IMR-90 (cell line): ENCODE measurements around the gene SULT1E1. TPM values are rescaled to one million over a fixed set of nuclear protein-coding genes. Genes with fewer than 3 reads are reported as not detected.

ENCODE experiments used
- ATAC-seq: fragments of 200-7000 bp; cut with Tn5 transposase; 2 replicates; pipeline ENCODE4 v1.9.1; 2020; ENCODE audit warnings: low read depth, mild to moderate bottlenecking, moderate library complexity
- BruUV-seq: library from RNA; stranded (reverse); fragments of 400-500 nt; replicated peaks from 2 replicates; lab custom pipeline; 2021; lab: Mats Ljungman, UMichigan
- CTCF ChIA-PET: fragments of 300-600 bp; formaldehyde crosslinking; extraction: SDS; loops from one replicate; lab custom pipeline; 2021; ENCODE audit warnings: antibody characterized with exemption; lab: Yijun Ruan, JAX
- POLR2A ChIA-PET: fragments of 300-600 bp; sonication (Branson Sonifier 250); formaldehyde crosslinking; loops from one replicate; lab custom pipeline; 2022; ENCODE audit warnings: antibody characterized with exemption; ENCODE audit not compliant: unreplicated experiment; lab: Charles Lee
- DNase-seq: peaks from one replicate; pipeline ENCODE4 v3.0.0; 2013
- H2AFZ ChIP-seq: replicated peaks from 2 replicates; pipeline ENCODE3; 2013; ENCODE audit warnings: low read length, mild to moderate bottlenecking; ENCODE audit not compliant: poor library complexity
- H2AK5ac ChIP-seq: 2 replicates; pipeline ENCODE4 v1.6.1; 2013; ENCODE audit warnings: low read depth, low read length, inconsistent platforms
- H2AK9ac ChIP-seq: replicated peaks from 2 replicates; pipeline ENCODE3; 2013; ENCODE audit warnings: mild to moderate bottlenecking, low read depth, low read length, moderate library complexity; ENCODE audit not compliant: poor library complexity
- H2BK120ac ChIP-seq: 2 replicates; pipeline ENCODE4 v1.6.1; 2013; ENCODE audit warnings: low read depth, low read length, inconsistent platforms
- H2BK15ac ChIP-seq: 3 replicates; pipeline ENCODE4 v1.6.1; 2013; ENCODE audit warnings: low read depth, low read length, inconsistent platforms
- H2BK20ac ChIP-seq: 2 replicates; pipeline ENCODE4 v1.6.1; 2013; ENCODE audit warnings: low read depth, mild to moderate bottlenecking, inconsistent platforms, low read length, moderate library complexity
- H2BK5ac ChIP-seq: 2 replicates; pipeline ENCODE4 v1.6.1; 2013; ENCODE audit warnings: mild to moderate bottlenecking, low read depth, low read length, inconsistent platforms; ENCODE audit not compliant: poor library complexity, severe bottlenecking
- H3K14ac ChIP-seq: replicated peaks from 2 replicates; pipeline ENCODE4 v1.6.1; 2013; ENCODE audit warnings: low read depth, low read length, inconsistent platforms
- H3K18ac ChIP-seq: 2 replicates; pipeline ENCODE4 v1.6.1; 2013; ENCODE audit warnings: low read depth, low read length, control low read depth
- H3K23ac ChIP-seq: 2 replicates; pipeline ENCODE4 v1.6.1; 2013; ENCODE audit warnings: low read depth, low read length, inconsistent platforms
- H3K27ac ChIP-seq: 2 replicates; pipeline ENCODE4 v1.5.1; 2013; ENCODE audit warnings: mild to moderate bottlenecking, control low read depth, low read length; ENCODE audit not compliant: insufficient read depth
- H3K27me3 ChIP-seq: 2 replicates; pipeline ENCODE4 v1.6.1; 2013; ENCODE audit warnings: low read length; ENCODE audit not compliant: control insufficient read depth, insufficient read depth
- H3K36me3 ChIP-seq: 2 replicates; pipeline ENCODE4 v1.6.1; 2013; ENCODE audit warnings: low read length, mixed read lengths; ENCODE audit not compliant: control insufficient read depth, insufficient read depth
- H3K4ac ChIP-seq: 2 replicates; pipeline ENCODE4 v1.6.1; 2013; ENCODE audit warnings: low read depth, low read length, inconsistent platforms
- H3K4me1 ChIP-seq: 2 replicates; pipeline ENCODE4 v1.6.1; 2013; ENCODE audit warnings: low read length, mixed read lengths; ENCODE audit not compliant: control insufficient read depth, insufficient read depth
- H3K4me2 ChIP-seq: 2 replicates; pipeline ENCODE4 v1.6.1; 2013; ENCODE audit warnings: low read depth, mild to moderate bottlenecking, control low read depth, low read length, moderate library complexity
- H3K4me3 ChIP-seq: 2 replicates; pipeline ENCODE4 v1.5.1; 2013; ENCODE audit warnings: low read depth, mild to moderate bottlenecking, control low read depth, low read length, moderate library complexity; ENCODE audit not compliant: insufficient read depth
- H3K56ac ChIP-seq: 2 replicates; pipeline ENCODE4 v1.6.1; 2013; ENCODE audit warnings: low read length, inconsistent platforms; ENCODE audit not compliant: insufficient read depth; ENCODE audit errors: extremely low read depth
- H3K79me1 ChIP-seq, 2 experiments: 2 replicates each; pipeline ENCODE4 v1.6.1; 2013; ENCODE audit warnings: low read length in 2 of 2, inconsistent platforms in 1 of 2, low read depth in 1 of 2
- H3K9ac ChIP-seq: 2 replicates; pipeline ENCODE4 v1.6.1; 2013; ENCODE audit warnings: low read depth, low read length, control low read depth
- H3K9me1 ChIP-seq: 2 replicates; pipeline ENCODE4 v1.6.1; 2013; ENCODE audit warnings: low read length, inconsistent platforms; ENCODE audit not compliant: insufficient read depth
- H3K9me3 ChIP-seq: 2 replicates; pipeline ENCODE4 v1.6.1; 2013; ENCODE audit warnings: low read length; ENCODE audit not compliant: control insufficient read depth, insufficient read depth
- H4K20me1 ChIP-seq: 2 replicates; pipeline ENCODE4 v1.6.1; 2013; ENCODE audit warnings: low read length, inconsistent platforms; ENCODE audit not compliant: insufficient read depth
- H4K5ac ChIP-seq: 2 replicates; pipeline ENCODE4 v1.6.1; 2013; ENCODE audit warnings: mild to moderate bottlenecking, low read depth, low read length, control low read depth
- H4K8ac ChIP-seq, 2 experiments: 2 replicates each; pipeline ENCODE4 v1.6.1; 2013; ENCODE audit warnings: low read depth in 2 of 2, low read length in 2 of 2, control low read depth in 1 of 2, inconsistent platforms in 1 of 2
- H4K91ac ChIP-seq: 2 replicates; pipeline ENCODE4 v1.6.1; 2013; ENCODE audit warnings: low read depth, low read length, inconsistent platforms; ENCODE audit not compliant: insufficient read depth
- BHLHE40 ChIP-seq: fragments of 150-350 bp; IDR thresholded peaks from 2 replicates; pipeline ENCODE4 v1.6.1; 2016; ENCODE audit warnings: mild to moderate bottlenecking, low read depth, low read length
- CEBPB ChIP-seq: IDR thresholded peaks from 2 replicates; pipeline ENCODE4 v1.6.1; 2012; ENCODE audit warnings: low read depth, low read length, improper control_type of control experiment
- CHD1 ChIP-seq: IDR thresholded peaks from 2 replicates; pipeline ENCODE4 v1.6.1; 2012; ENCODE audit warnings: low read depth, low read length, improper control_type of control experiment
- CTCF ChIP-seq: conservative IDR thresholded peaks from 2 replicates; pipeline ENCODE4 v1.5.1; 2012; ENCODE audit warnings: mild to moderate bottlenecking, low read depth, low read length, improper control_type of control experiment
- ELK1 ChIP-seq: fragments of 150-350 bp; IDR thresholded peaks from 2 replicates; pipeline ENCODE4 v1.6.1; 2016; ENCODE audit warnings: low read depth, mild to moderate bottlenecking, low read length, moderate library complexity, borderline replicate concordance
- FOS ChIP-seq: fragments of 150-350 bp; IDR thresholded peaks from 2 replicates; pipeline ENCODE4 v1.6.1; 2016; ENCODE audit warnings: low read depth, low read length
- MAFK ChIP-seq: IDR thresholded peaks from 2 replicates; pipeline ENCODE4 v1.6.1; 2012; ENCODE audit warnings: low read depth, low read length, improper control_type of control experiment
- MAZ ChIP-seq: IDR thresholded peaks from 2 replicates; pipeline ENCODE4 v1.6.1; 2012; ENCODE audit warnings: low read depth, mild to moderate bottlenecking, low read length, improper control_type of control experiment, moderate library complexity, borderline replicate concordance
- MXI1 ChIP-seq: IDR thresholded peaks from 2 replicates; pipeline ENCODE4 v1.6.1; 2012; ENCODE audit warnings: low read depth, mild to moderate bottlenecking, low read length, moderate library complexity, borderline replicate concordance
- NFE2L2 ChIP-seq: fragments of 150-350 bp; IDR thresholded peaks from 2 replicates; pipeline ENCODE4 v1.6.1; 2016; ENCODE audit warnings: low read depth, mild to moderate bottlenecking, low read length
- POLR2A ChIP-seq: IDR thresholded peaks from 2 replicates; pipeline ENCODE4 v1.6.1; 2012; ENCODE audit warnings: mild to moderate bottlenecking, low read depth, low read length
- RAD21 ChIP-seq: IDR thresholded peaks from 2 replicates; pipeline ENCODE4 v1.6.1; 2012; ENCODE audit warnings: low read length, improper control_type of control experiment
- RCOR1 ChIP-seq: IDR thresholded peaks from 2 replicates; pipeline ENCODE4 v1.6.1; 2012; ENCODE audit warnings: mild to moderate bottlenecking, low read length, improper control_type of control experiment; ENCODE audit not compliant: insufficient replicate concordance
- RFX5 ChIP-seq: IDR thresholded peaks from 2 replicates; pipeline ENCODE4 v1.8.0; 2012; ENCODE audit warnings: low read depth, mild to moderate bottlenecking, low read length, moderate library complexity
- SMC3 ChIP-seq: fragments of 150-350 bp; IDR thresholded peaks from 2 replicates; pipeline ENCODE4 v1.6.1; 2016; ENCODE audit warnings: low read depth, mild to moderate bottlenecking, antibody characterized with exemption, low read length, moderate library complexity
- USF2 ChIP-seq: fragments of 150-350 bp; IDR thresholded peaks from 2 replicates; pipeline ENCODE4 v1.6.1; 2017; ENCODE audit warnings: mild to moderate bottlenecking, antibody characterized with exemption, low read length, low read depth
- WGBS, 2 experiments: methylation state at CpG; one replicate each; pipeline versions ENCODE4 v1.1.5 to v1.1.7; 2013; ENCODE audit warnings: missing lambda C conversion rate in 2 of 2; ENCODE audit not compliant: insufficient read length in 1 of 2; ENCODE audit errors: extremely low coverage in 2 of 2; 5-methylcytosine and 5-hydroxymethylcytosine counted together
- dilution Hi-C: fragments of 300-500 bp; cut with HindIII; formaldehyde crosslinking; loops from one replicate; pipeline ENCODE4 v1.14.3; 2018; ENCODE audit warnings: low sequenced_read_pairs; ENCODE audit not compliant: unreplicated experiment
- in situ Hi-C: fragments of 300-500 bp; cut with MboI; formaldehyde crosslinking; loops from 3 replicates; pipeline ENCODE4 v1.14.3; 2019; ENCODE audit warnings: low sequenced_read_pairs, inconsistent platforms, mixed read lengths
- intact Hi-C: fragments of 100-400 bp; cut with micrococcal nuclease; formaldehyde crosslinking; loops from 2 replicates; pipeline ENCODE4 v1.10.0; 2022
- polyA plus RNA-seq, 3 experiments: library from polyadenylated mRNA; depleted of rRNA; stranded (reverse); fragments of >200 nt; gene quantifications; 2 replicates each; pipeline ENCODE4 v1.2.3, GENCODE V29; 2012; ENCODE audit warnings: low replicate concordance in 1 of 3
- total RNA-seq: library from RNA; depleted of rRNA; stranded (reverse); fragments of >200 nt; gene quantifications from 2 replicates; pipeline ENCODE4 v1.2.3, GENCODE V29; 2012

Gene SULT1E1
- total and polyA plus RNA-seq, 2 of the 4 experiments (the other 2 are of a cell fraction) = not detected

GRCh38 chr4:69843932-69844331, 16.0 kb downstream of the SULT1E1 start:
- Histone ChIP-seq H3K23ac (no peak overlapping the region), H3K4ac (no peak overlapping the region), H4K8ac (no peak overlapping the region), H3K36me3 (no peaks in the 10 kb centered on the region), H3K18ac (no peak overlapping the region), H3K4me3 (no peak overlapping the region), H3K9ac (no peak overlapping the region), H2AK9ac (no peak overlapping the region), H2AFZ (no peak overlapping the region), H2AK5ac (no peak overlapping the region), H2BK5ac (no peak overlapping the region), H3K27me3 (no peaks in the 10 kb centered on the region), H2BK120ac (no peak overlapping the region), H3K56ac (no peak overlapping the region), H3K4me1 (no peaks in the 10 kb centered on the region), H4K5ac (no peak overlapping the region), H3K4me2 (no peak overlapping the region), H4K20me1 (no peaks in the 10 kb centered on the region), H2BK15ac (no peak overlapping the region), H3K9me3 (no peaks in the 10 kb centered on the region), H2BK20ac (no peak overlapping the region), H3K9me1 (no peaks in the 10 kb centered on the region), H4K91ac (no peak overlapping the region), H3K27ac (no peak overlapping the region), H3K79me1 (no peaks in the 10 kb centered on the region), H3K14ac (no peak overlapping the region)
- ATAC-seq (no peak), DNase-seq (no peak)
- no CpG with 5 or more reads among the region's 4 CpGs for WGBS, 2 experiments
- ChIA-PET POLR2A (no interaction called here), CTCF (no interaction called here)
- intact Hi-C loops = no loop called here
- TF ChIP-seq NFE2L2 = no peak
- no peak for TF ChIP-seq MAFK
- no peak for TF ChIP-seq ELK1
- no peak for TF ChIP-seq CHD1
- TF ChIP-seq POLR2A = no peak
- no peak for TF ChIP-seq RAD21
- no peak for TF ChIP-seq BHLHE40
- TF ChIP-seq CEBPB = no peak
- no peak for TF ChIP-seq RCOR1
- TF ChIP-seq RFX5 = no peak
- TF ChIP-seq FOS = no peak
- no peak for TF ChIP-seq CTCF
- TF ChIP-seq USF2 = no peak
- no peak for TF ChIP-seq MAZ
- TF ChIP-seq MXI1 = no peak
- no peak for TF ChIP-seq SMC3
- dilution Hi-C loops = no loop called here
- in situ Hi-C loops = no loop called here
- no TSS peak for BruUV-seq
